NCI-H1930 (cell line): ENCODE data around the gene LRPPRC.

Experiments
- DNase-seq, 2 experiments: peaks; one replicate each; lab custom pipeline; 2025; lab: John Stamatoyannopoulos, UW

LRPPRC gene

GRCh38 chr2:43906448-43907109, 89.2 kb downstream of the LRPPRC start:
- no peak for DNase-seq

- no peak for DNase-seq
Measured at GRCh38 chr2:43905871-43906270, 89.9 kb downstream of the LRPPRC start.

GRCh38 chr2:43905371-43905803, 90.4 kb downstream of the LRPPRC start:
- DNase-seq, result no peak

- no peak for DNase-seq
Measured at GRCh38 chr2:43899589-43899988, 96.2 kb downstream of the LRPPRC start.

GRCh38 chr2:43898838-43899346, 96.9 kb downstream of the LRPPRC start:
- peak in 1 of 2 experiments; percentile 6 for DNase-seq

- DNase-seq, result peak; percentile 70 to 75
Measured at GRCh38 chr2:43898134-43898837, 97.5 kb downstream of the LRPPRC start.

- no peak for DNase-seq
Measured at GRCh38 chr2:43897492-43897891, 98.3 kb downstream of the LRPPRC start.

- no peak for DNase-seq
Measured at GRCh38 chr2:43896906-43897305, 98.9 kb downstream of the LRPPRC start.

- no peak for DNase-seq
Measured at GRCh38 chr2:43894743-43895142, 101.0 kb downstream of the LRPPRC start.

GRCh38 chr2:43890855-43891254, 104.9 kb downstream of the LRPPRC start:
- DNase-seq, result no peak

GRCh38 chr2:43889416-43889815, 106.4 kb downstream of the LRPPRC start:
- no peak for DNase-seq

- DNase-seq, result no peak
Measured at GRCh38 chr2:43887176-43887575, 108.6 kb downstream of the LRPPRC start.

- no peak for DNase-seq
Measured at GRCh38 chr2:43885132-43885632, 110.6 kb downstream of the LRPPRC start.

GRCh38 chr2:43884689-43885088, 111.1 kb downstream of the LRPPRC start:
- DNase-seq, result no peak

GRCh38 chr2:43882312-43882711, 113.5 kb downstream of the LRPPRC start:
- DNase-seq, result no peak

GRCh38 chr2:43880952-43881351, 114.8 kb downstream of the LRPPRC start:
- no peak for DNase-seq

- no peak for DNase-seq
Measured at GRCh38 chr2:43880471-43880870, 115.3 kb downstream of the LRPPRC start.

GRCh38 chr2:43879261-43879660, 116.5 kb downstream of the LRPPRC start:
- DNase-seq, result no peak

- peak; percentile 41 to 59 for DNase-seq
Measured at GRCh38 chr2:43877782-43878464, 117.9 kb downstream of the LRPPRC start.

- DNase-seq, result no peak
Measured at GRCh38 chr2:43874776-43875451, 120.9 kb downstream of the LRPPRC start.

- no peak for DNase-seq
Measured at GRCh38 chr2:43872151-43872550, 123.6 kb downstream of the LRPPRC start.

GRCh38 chr2:43855292-43855691, 140.5 kb downstream of the LRPPRC start:
- no peak for DNase-seq
